ENCODE measurements around the gene PRDX5.

GRCh38 chr11:64349404-64349803, 31.5 kb downstream of the PRDX5 start:
- TF ChIP-seq EZH2 (IDR thresholded peaks at IDR 0.05) (no peak), POLR2AphosphoS5 (IDR thresholded peaks at IDR 0.05; ENCODE audit: borderline replicate concordance, low read depth, low read length) (no peak), FOXP2 (optimal IDR thresholded peaks at IDR 0.05; ENCODE audit: control extremely low read depth, extremely low read length, insufficient read depth) (no peak)

Measured in SK-N-MC (cell line).